GM12874 (cell line): ENCODE results near the gene SORBS2.

Source experiments
- TF ChIP-seq, protein P1 (sequence below): IDR thresholded peaks from 2 replicates; pipeline ENCODE4 v1.5.1; 2011; ENCODE audit warnings: low read depth, mild to moderate bottlenecking, control low read depth, low read length, moderate library complexity; ENCODE audit not compliant: insufficient read depth

SORBS2 gene

DNA sequence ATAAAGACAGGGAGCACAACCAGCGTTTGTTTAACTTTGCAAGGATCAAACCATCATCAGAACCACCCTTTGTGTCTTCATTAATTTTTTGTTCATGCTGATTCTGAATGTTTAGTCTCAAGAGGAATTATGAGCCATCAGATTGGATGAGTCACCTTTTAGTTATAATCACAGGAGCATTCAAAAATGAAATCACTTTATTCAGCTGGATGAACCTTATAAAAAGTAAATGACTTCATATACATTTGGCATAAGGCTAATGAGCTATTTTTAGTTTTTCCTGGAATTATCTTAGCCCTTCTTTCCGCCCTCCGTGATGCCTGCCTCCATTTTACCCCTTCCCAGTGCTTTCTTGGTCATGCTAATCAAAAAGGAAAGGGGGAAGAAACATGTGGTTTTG is 103.6 kb downstream of the SORBS2 start:
- TF ChIP-seq, protein P1, sequence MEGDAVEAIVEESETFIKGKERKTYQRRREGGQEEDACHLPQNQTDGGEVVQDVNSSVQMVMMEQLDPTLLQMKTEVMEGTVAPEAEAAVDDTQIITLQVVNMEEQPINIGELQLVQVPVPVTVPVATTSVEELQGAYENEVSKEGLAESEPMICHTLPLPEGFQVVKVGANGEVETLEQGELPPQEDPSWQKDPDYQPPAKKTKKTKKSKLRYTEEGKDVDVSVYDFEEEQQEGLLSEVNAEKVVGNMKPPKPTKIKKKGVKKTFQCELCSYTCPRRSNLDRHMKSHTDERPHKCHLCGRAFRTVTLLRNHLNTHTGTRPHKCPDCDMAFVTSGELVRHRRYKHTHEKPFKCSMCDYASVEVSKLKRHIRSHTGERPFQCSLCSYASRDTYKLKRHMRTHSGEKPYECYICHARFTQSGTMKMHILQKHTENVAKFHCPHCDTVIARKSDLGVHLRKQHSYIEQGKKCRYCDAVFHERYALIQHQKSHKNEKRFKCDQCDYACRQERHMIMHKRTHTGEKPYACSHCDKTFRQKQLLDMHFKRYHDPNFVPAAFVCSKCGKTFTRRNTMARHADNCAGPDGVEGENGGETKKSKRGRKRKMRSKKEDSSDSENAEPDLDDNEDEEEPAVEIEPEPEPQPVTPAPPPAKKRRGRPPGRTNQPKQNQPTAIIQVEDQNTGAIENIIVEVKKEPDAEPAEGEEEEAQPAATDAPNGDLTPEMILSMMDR, result no peak

DNA sequence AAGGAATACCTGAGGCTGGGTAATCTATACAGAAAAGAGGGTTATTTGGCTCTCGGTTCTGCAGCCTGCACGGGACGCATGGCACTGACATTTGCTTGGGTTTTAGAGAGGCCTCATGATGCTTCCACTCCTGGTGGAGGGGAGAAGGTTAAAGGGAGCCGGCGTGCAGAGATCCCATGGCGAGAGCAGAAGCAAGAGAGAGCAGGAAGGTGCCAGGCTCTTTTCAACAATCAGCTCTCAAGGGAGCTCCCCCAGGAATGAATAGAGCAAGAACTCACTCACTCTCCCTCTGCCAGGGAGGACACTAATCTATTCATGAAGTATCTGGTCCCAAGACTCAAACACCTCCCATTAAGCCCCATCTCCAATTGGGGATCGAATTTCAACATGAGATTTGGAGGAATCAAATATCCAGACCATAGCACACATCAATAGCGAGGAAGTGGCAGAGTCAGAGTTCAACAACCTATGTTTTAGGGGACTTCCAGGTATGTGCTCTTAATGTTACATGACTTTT is 109.8 kb downstream of the SORBS2 start:
- TF ChIP-seq, protein P1, result no peak

DNA sequence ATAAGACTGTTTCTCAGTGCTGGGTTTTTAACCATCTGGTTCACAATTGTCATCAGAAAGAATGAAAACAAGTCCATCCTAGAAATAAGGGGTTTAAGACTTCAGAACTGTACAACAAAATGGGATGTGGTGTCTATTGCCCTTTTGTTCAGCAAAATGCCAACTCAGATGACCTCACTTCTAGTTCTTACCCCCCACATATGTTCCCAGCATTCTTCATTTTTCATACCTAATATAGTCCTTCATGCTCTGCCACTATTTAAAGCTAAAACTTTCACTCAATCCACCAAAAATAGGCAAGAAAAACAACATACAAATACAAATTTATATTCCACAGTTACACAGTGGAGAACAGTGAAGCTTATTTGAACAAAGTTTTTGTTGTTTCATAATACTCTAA is 111.4 kb downstream of the SORBS2 start:
- TF ChIP-seq, protein P1, result no peak

DNA sequence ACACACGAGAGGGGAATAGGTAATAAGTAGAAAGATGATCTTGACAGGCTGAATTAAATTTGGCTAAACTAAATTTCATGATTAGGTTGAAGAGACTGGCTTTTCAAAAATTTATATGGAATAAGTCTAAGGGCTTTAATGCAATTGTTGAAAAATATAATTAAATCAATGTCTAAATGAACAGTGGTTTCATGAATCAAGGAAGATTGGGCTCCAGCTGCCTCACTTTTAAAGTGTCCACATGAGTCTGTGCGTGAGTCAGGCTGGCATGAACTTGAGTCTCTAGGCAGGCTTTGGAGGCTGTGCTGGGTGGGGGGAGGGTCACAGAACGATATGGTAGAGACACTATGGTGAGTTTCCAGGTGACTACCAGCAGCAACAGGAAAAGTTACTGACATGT is 111.9 kb downstream of the SORBS2 start:
- TF ChIP-seq, protein P1, result no peak

DNA sequence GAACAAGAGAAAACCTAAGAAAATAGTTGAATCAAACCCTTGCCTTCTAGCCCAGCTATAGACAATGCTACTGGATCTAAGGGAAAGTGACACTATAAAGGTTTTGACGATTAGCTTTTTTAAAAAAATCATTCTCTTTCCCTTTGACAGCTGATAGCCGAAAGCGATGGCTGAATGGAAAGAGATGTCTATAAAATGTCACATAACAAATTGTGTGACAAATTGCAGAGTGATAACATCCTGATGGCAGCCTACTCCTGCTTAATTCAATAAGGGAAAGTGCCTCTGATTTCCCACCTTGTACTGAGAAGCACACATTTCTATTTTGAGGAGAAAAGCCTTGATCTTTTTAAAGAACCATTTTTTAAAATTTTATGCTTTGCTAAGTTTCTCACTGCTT is 114.5 kb downstream of the SORBS2 start:
- TF ChIP-seq, protein P1, result no peak

DNA sequence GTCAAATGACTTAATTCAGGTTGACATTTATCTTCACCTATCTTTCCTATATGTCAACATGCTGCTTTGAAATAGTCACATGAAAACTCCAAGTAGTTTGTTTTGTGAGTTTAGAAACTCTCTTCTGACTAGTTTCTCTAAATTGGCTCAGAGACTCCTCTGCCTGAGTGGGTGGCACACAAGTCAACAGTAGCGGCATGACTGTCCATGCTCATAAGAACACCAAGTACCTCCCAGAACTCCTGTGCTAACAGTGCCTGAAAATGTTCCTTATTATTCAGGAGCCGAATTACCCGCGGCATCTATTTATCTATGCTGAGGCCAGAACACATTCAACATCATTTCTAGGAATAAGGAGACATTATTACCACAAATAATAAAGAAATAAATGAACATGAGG is 116.3 kb downstream of the SORBS2 start:
- TF ChIP-seq, protein P1, result no peak

DNA sequence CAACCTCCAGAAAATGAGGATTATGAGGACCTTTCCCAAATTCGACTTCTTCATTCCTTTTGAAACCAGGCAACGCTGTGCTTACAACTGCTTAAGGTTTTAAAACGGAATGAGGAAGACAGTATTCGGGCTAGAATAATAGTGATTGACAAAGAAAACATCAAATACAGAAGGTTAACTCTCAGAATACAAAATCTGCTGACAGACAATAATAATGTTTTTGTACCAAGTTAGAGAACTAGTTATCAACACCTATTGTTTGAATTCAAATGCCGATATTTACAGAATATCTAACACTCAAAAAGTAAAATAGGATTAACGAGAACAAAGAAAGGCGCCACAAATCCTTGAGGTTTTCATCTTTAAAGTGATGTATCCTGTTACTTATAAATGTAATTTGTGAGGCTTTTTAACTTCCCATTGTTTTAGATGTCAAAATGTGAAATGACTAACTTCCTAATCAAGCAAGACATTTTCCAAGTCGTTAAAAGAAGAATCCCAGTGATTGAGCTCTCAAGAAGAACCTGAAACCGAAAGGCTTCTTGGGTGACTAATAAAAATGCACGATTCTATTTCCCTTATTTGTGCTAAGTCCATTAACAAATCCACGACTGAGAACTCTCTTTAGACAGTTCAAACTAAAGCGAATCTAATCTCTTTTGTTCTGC is 118.3 kb downstream of the SORBS2 start:
- TF ChIP-seq, protein P1, result no peak

DNA sequence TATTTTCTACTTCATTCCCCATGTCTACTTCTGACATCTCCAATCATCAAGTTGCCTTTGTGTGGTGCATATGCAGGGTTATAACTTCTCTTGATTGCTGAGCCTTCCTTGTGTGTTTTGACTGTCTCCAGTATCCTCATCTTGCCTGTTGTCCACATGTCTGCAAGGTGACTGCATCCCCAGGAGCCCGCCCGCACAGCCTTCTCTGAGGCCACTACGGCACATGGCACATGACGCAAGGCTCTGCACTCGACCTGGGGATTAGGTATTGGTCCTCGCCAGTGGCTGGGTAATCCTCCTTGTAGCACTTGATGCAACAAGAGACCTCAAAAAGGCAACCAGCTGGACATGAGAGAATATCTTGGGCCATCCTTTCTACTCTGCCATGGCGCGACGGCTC is 122.6 kb downstream of the SORBS2 start:
- TF ChIP-seq, protein P1, result no peak
